Fibroblast of lung (primary cell): ENCODE measurements around the gene KCNH2.

Experiments
- EZH2 ChIP-seq: IDR thresholded peaks from 2 replicates; pipeline ENCODE4 v1.5.1; 2012; ENCODE audit warnings: low read length, control low read depth, mild to moderate bottlenecking; ENCODE audit errors: missing control alignments
- TF ChIP-seq, protein P1 (sequence below), 2 donors: IDR thresholded peaks in 1 of 2; conservative IDR thresholded peaks in 1 of 2; 1 replicate in 1 of 2; 2 replicates in 1 of 2; pipeline ENCODE4 v1.5.1; 2011 to 2012; ENCODE audit warnings: low read length in 2 of 2, control low read depth in 1 of 2, inconsistent platforms in 1 of 2, low read depth in 1 of 2, mild to moderate bottlenecking in 1 of 2

GRCh38 chr7:150983893-150984368 is 5.8 kb upstream of the KCNH2 start:
- TF ChIP-seq, protein P1, sequence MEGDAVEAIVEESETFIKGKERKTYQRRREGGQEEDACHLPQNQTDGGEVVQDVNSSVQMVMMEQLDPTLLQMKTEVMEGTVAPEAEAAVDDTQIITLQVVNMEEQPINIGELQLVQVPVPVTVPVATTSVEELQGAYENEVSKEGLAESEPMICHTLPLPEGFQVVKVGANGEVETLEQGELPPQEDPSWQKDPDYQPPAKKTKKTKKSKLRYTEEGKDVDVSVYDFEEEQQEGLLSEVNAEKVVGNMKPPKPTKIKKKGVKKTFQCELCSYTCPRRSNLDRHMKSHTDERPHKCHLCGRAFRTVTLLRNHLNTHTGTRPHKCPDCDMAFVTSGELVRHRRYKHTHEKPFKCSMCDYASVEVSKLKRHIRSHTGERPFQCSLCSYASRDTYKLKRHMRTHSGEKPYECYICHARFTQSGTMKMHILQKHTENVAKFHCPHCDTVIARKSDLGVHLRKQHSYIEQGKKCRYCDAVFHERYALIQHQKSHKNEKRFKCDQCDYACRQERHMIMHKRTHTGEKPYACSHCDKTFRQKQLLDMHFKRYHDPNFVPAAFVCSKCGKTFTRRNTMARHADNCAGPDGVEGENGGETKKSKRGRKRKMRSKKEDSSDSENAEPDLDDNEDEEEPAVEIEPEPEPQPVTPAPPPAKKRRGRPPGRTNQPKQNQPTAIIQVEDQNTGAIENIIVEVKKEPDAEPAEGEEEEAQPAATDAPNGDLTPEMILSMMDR (conservative IDR thresholded peaks at IDR 0.05 in 1 of 2, IDR thresholded peaks at IDR 0.05 in 1 of 2; ENCODE audit: low read depth in 1 of 2, low read length in 2 of 2): no peak
- no peak for TF ChIP-seq EZH2
